A673 (cell line): ENCODE data around the gene TTC9B. TPM values are rescaled to one million over a fixed set of nuclear protein-coding genes. Genes with fewer than 3 reads are reported as not detected.

Source experiments
- BruUV-seq: library from RNA; stranded (reverse); fragments of 400-500 nt; replicated peaks from 2 replicates; lab custom pipeline; 2021; lab: Mats Ljungman, UMichigan
- CTCF ChIA-PET: fragments of 300-600 bp; sonication (Branson Sonifier 250); formaldehyde crosslinking; loops from one replicate; lab custom pipeline; 2022; ENCODE audit warnings: antibody characterized with exemption; lab: Charles Lee
- POLR2A ChIA-PET: fragments of 300-600 bp; sonication (Branson Sonifier 250); formaldehyde crosslinking; loops from one replicate; lab custom pipeline; 2022; ENCODE audit warnings: antibody characterized with exemption; ENCODE audit not compliant: low non-redundant PET; lab: Charles Lee
- DNase-seq: peaks from one replicate; pipeline ENCODE4 v3.0.0-alpha.2; 2015; ENCODE audit warnings: low spot score
- H3K27ac ChIP-seq: fragments of 200-600 bp; sonication (generic); 2 replicates; pipeline ENCODE4 v1.5.1; 2016; ENCODE audit warnings: mixed run types, low read depth, mild to moderate bottlenecking, mixed read lengths, antibody characterized with exemption, low read length; ENCODE audit not compliant: poor library complexity, severe bottlenecking
- H3K27me3 ChIP-seq: fragments of 200-600 bp; sonication (generic); replicated peaks from 2 replicates; pipeline ENCODE4 v1.6.1; 2017; ENCODE audit warnings: mixed run types, low read depth, mild to moderate bottlenecking, mixed read lengths, antibody characterized with exemption, low read length; ENCODE audit not compliant: insufficient read depth, poor library complexity
- H3K36me3 ChIP-seq: fragments of 200-600 bp; sonication (generic); 2 replicates; pipeline ENCODE4 v1.6.1; 2016; ENCODE audit warnings: mixed run types, mild to moderate bottlenecking, mixed read lengths, antibody characterized with exemption, low read length; ENCODE audit not compliant: insufficient read depth, poor library complexity, severe bottlenecking
- H3K4me1 ChIP-seq: fragments of 200-600 bp; sonication (generic); 2 replicates; pipeline ENCODE4 v1.6.1; 2017; ENCODE audit warnings: mixed run types, mild to moderate bottlenecking, mixed read lengths, antibody characterized with exemption, low read length; ENCODE audit not compliant: insufficient read depth, poor library complexity, severe bottlenecking
- H3K4me3 ChIP-seq: fragments of 200-600 bp; sonication (generic); 2 replicates; pipeline ENCODE4 v1.5.1; 2016; ENCODE audit warnings: low read depth, mixed run types, mild to moderate bottlenecking, mixed read lengths, low read length; ENCODE audit not compliant: poor library complexity, severe bottlenecking
- H3K9me3 ChIP-seq: fragments of 200-600 bp; sonication (generic); 2 replicates; pipeline ENCODE4 v1.6.1; 2016; ENCODE audit warnings: mixed run types, low read depth, mild to moderate bottlenecking, mixed read lengths, antibody characterized with exemption, low read length; ENCODE audit not compliant: poor library complexity, severe bottlenecking
- CTCF ChIP-seq: fragments of 300-800, 200-600 bp; sonication (generic); conservative IDR thresholded peaks from 2 replicates; pipeline ENCODE4 v1.5.1; 2017; ENCODE audit warnings: low read depth, mild to moderate bottlenecking, antibody characterized with exemption, low read length, moderate library complexity, mixed read lengths
- EZH2 ChIP-seq: fragments of 200-600 bp; sonication (generic); IDR thresholded peaks from 2 replicates; pipeline ENCODE4 v1.6.1; 2017; ENCODE audit warnings: borderline replicate concordance, low read depth, mild to moderate bottlenecking, mixed read lengths, antibody characterized with exemption, low read length; ENCODE audit not compliant: poor library complexity, severe bottlenecking
- intact Hi-C: fragments of 100-400 bp; cut with micrococcal nuclease; formaldehyde crosslinking; loops from one replicate; pipeline ENCODE4 v1.10.0; 2022; ENCODE audit not compliant: unreplicated experiment
- total RNA-seq: library from RNA; stranded (reverse); gene quantifications from 2 replicates; pipeline ENCODE4 v1.2.3, GENCODE V29; 2021

Gene TTC9B
- total RNA-seq, 1 experiment from 2014 or later: not detected

DNA sequence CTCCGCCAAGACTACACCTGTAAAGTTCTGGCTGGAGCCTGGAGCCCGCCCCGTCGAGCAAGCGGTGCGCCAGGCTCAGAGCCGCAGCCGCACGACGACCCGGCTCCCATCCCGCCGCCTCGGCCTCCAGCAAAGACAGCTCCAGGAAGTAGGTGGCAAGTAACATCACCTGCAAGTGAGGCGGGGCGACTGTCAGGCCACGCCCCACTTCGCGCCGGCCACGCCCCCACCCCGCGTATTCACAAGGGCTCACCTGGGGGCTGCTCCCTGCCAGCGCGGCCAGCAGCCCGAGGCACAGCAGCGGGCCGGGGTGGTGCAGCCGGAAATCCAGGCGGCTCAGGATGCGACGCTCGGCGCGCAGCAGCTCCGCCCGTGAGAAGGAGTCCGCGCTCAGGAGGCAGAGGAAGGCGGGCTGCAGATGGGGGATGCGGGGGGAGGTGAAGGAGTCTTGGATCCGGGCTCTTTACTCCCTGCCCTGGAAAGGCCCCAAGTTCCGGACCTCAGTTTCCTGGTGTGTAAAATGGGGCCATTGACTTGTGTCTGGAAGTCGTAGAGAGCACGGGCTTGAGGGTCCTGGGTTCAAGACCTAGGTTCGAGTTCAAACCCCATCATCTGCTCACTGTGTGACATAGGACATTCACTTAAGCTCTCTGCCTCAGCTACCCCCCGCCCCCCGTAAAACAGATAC is 5.1 kb upstream of the TTC9B start:
- DNase-seq: no peak
- no peaks in the 10 kb centered on the region for H3K9me3 ChIP-seq
- ChIA-PET CTCF (no interaction called here), POLR2A (no interaction called here)
- H3K36me3 ChIP-seq: no peaks in the 10 kb centered on the region
- no peak overlapping the region for H3K4me3 ChIP-seq
- no TSS peak for BruUV-seq
- TF ChIP-seq CTCF (no peak), EZH2 (no peak)
- H3K27me3 ChIP-seq: peaks cover 8% of the 10 kb centered on the region
- H3K27ac ChIP-seq: no peak overlapping the region
- intact Hi-C loops: no loop called here
- no peaks in the 10 kb centered on the region for H3K4me1 ChIP-seq

DNA sequence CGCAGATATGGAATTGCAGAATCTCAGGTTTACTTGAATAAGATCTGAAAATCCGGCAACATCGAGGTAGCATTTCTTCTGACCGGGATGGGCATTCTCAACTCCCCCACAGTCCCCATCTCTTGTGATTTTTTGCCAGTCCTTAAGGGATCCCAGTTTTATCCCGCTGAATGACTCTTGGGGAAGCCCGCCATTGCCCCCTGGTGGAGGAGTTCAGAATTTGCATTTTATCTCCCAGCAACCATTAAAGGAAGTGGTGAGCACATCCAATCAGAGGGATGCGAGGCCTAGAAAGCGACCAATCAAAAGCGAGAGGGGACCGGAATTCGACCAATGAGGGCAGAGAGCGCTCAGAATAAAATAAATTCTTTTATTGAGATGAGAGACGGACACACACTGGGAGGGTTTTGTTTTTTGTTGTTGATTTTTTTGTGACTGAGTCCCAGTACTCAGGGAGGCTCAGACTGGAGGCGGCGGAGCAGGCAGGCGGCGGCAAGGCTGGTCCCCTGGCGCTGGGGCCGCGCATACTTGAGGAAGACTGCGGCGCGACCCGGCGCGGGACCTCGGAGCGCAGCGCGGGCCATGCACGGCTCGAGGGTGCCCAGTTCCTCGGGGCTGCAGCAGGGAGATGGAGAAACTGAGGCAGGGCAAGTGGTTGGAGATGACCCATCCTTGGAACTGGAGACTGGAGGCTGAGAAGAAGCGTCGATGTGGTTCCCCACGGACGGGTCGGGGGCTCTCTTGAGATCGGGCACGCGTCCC is 3.9 kb upstream of the TTC9B start:
- H3K27ac ChIP-seq: no peak overlapping the region
- intact Hi-C loops: no loop called here
- BruUV-seq: no TSS peak
- peak; percentile 96 for DNase-seq
- no peaks in the 10 kb centered on the region for H3K4me1 ChIP-seq
- H3K36me3 ChIP-seq: no peaks in the 10 kb centered on the region
- H3K4me3 ChIP-seq: no peak overlapping the region
- no peaks in the 10 kb centered on the region for H3K9me3 ChIP-seq
- no peak for TF ChIP-seq EZH2
- peak; percentile 92 for TF ChIP-seq CTCF
- peaks cover 18% of the 10 kb centered on the region for H3K27me3 ChIP-seq
- ChIA-PET POLR2A (no interaction called here), CTCF (no interaction called here)

DNA sequence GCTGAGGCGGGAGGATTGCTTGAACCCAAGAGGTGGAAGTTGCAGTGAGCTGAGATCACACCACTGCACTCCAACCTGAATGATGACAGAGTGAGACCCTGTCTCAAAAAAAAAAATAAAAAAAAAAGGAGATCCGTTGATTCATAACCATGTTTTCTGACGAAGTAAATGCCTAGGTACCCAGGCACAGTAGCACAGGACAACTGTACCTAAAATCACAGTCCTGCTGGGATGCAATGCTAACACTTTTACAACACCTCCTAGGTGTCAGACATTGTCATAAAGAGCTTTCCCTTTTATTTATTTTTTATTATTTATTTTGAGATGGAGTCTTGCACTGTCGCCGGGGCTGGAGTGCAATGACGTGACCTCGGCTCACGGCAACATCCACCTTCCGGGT is 2.5 kb upstream of the TTC9B start:
- no peak for TF ChIP-seq CTCF
- Histone ChIP-seq H3K4me3 (no peak overlapping the region), H3K9me3 (no peaks in the 10 kb centered on the region), H3K36me3 (no peaks in the 10 kb centered on the region), H3K27ac (no peak overlapping the region), H3K4me1 (no peaks in the 10 kb centered on the region), H3K27me3 (peaks cover 31% of the 10 kb centered on the region)
- BruUV-seq: no TSS peak
- DNase-seq: no peak
- ChIA-PET CTCF (interaction anchor here (0.6 kb wide), 1 partner anchor 66 kb away, joined by 10 read pairs; no protein-coding TSS in a partner anchor), POLR2A (no interaction called here)
- intact Hi-C loops: no loop called here
